GM18502 (cell line): ENCODE data around the gene WDR54.
"Not testable (repeated sequence)": the region's sequence is repeated elsewhere in the genome, so short reads cannot be mapped to it uniquely, and the experiment has no call there.

Experiments
- ATAC-seq: cut with Tn5 transposase; IDR thresholded peaks from one replicate; pipeline ENCODE4 v1.9.1; 2021; ENCODE audit warnings: mild to moderate bottlenecking; ENCODE audit not compliant: unreplicated experiment, poor library complexity

The WDR54 gene

DNA sequence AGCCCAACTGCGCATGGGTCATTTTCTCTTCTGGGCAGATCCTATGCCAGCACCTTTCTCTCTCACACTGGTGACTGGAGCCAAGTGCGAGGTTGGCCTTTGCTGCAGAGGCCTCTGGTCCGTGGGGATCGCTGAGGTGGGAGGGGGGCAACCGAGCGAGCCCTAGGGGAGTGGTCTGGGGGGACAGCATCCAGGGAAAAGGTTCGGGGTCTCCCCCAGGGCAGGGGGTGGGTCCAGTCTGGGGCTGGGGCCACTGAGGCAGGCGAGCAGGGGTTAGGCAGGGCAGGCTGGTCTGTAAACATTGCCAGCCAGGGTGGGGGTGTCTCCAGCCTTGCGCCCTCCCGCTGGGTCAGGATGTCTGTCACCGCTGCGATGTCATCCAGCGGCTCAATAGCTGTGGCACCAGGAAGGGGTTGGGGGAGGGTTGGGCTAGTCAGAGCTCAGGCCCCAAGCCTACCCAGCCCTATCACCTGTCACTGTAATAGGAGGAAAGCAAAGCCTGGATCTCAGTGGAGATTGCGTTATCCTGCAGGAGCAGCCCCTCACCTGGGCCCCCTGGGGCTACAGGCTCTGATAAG is 4.7 kb downstream of the WDR54 start:
- ATAC-seq: no peak

DNA sequence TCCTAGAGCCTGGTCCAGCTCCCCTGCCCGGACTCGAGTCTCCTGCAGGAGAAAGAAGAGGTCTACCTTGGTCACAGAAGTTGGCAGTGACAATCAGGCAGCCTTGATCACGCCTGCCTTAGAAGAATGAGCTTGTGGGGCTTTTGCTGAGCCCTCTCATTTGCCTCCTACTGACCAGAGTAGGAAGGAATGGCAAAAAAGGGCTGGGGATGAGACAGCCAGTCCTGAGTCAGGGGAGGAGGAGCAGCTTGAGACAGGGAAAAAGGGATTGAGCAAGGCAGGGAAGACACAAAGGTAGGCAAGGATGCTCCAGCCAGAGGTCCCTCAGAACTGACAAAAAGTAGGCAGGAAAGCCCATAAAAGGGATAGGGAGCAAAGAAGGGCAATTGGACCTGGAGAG is 6.0 kb downstream of the WDR54 start:
- ATAC-seq: no peak

DNA sequence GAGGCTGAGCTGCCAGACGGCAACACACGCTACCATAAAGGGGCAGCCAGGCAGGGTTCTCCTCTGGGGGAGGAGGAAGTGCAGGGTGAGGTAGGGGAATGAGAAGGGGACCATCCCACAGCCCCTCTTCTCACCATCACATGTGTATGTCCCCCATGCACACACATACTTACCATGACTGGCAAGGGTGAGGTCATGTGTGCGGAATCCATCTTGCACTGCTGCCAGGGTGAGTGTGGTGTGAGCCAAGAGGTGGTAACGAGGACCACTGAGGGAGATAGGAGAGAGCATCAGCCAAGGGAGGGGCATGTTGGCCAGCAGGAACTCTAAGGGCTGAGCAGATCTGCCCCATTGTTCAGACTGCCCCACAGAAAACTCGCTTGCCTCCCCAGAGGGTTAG is 7.1 kb downstream of the WDR54 start:
- ATAC-seq: no peak

DNA sequence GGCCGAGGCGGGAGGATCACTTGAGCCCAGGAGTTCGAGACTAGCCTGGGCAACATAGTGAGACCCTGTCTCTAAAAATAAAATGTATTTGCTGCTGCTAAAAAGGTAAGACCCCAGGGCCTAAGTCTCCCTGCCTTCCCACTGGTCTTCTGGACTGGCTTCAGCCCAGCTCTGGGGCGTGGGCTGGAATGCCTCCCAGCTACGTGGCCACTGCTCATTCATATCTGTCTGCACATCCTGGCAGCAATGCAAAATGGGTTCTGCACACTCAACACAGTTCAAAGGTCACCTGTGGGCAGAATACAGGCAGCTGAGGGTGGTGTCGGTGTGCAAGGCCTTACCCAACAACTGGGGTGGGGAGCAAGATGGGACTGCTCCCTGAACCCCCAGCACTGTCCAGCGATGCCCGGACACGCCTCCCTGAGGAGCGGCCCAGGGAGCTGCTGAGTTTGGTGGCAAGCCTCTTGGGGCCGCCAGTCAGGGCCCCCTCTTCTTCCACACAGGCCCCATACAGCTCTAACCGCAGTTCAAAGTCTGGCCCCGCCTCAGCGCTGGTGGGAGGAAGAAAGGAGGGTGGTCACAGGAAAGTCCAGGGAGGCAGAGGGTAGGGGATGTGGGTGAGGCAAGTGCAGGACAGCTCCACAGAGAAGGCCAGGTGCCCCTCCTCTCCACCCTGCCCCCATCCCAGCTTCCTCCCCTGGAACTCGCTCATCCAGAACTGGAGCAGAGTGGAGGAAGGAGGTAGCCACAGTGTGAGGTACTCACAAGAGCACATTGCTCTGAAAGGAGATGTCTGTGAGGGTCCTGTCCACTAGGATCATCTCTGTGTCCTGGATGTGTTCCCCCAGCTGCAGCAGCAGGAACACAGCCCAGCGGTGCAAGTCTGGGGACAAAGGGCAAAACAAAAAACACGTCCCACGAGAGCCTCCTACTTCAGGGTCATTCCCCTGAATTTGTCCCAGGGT is 8.2 kb downstream of the WDR54 start:
- no peak for ATAC-seq

GRCh38 chr2:74430502-74430901 is 9.0 kb downstream of the WDR54 start:
- ATAC-seq: no peak

DNA sequence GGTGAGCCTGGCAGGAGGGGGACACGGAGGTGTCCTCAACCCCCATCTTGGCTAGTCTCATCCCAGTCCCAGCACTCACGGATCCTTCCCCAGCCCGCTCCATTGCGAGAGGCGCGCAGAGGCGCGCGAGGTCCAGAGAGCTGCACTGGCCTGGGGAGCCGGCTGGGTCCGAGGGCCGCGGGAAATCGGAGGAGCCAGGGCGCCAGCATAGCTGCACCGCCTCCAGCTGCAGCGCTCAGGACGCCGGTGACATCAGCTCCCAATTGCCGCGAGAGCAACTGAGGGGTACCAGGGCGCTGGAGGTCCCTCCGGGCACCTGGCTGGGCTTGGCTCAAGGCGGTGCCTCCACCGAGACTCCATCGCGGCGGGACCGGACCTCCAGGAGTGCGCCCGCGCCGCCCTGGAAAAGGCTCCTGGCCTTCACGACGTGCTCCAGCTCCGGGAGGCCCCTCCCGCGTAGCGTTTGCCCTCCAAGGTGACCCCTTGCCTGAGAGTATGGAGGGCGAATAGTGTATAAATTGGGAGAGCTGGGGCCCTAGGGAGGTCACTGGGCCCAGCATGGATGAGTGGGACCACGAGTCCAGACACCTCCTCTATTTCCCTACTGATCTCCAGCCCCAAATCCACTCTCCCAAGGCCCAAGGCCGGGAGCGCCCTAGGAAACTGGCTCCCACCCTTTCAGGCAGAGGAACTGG is 14.7 kb downstream of the WDR54 start:
- no peak for ATAC-seq

- ATAC-seq: no peak
These were observed 15.5 kb downstream of the WDR54 start for GRCh38 chr2:74436848-74437695.

DNA sequence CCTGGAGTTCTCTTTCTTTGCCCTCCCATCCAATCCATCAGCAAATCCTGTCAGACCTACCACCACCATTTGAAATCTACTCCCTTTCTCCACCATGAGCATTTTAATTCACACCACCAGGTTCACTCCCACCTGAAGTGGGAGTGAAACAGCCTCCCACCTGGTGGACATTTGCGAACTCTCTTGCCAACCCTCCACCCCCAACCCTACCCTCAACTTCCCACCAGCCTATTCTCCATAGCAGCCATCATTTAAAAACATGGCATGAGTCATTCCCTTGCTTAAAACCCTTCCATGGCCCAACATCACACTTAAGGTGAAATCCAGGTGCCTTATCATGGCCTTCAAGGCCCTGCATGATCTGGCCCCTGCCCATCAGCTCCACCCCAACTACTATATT is 16.7 kb downstream of the WDR54 start:
- ATAC-seq: no peak

DNA sequence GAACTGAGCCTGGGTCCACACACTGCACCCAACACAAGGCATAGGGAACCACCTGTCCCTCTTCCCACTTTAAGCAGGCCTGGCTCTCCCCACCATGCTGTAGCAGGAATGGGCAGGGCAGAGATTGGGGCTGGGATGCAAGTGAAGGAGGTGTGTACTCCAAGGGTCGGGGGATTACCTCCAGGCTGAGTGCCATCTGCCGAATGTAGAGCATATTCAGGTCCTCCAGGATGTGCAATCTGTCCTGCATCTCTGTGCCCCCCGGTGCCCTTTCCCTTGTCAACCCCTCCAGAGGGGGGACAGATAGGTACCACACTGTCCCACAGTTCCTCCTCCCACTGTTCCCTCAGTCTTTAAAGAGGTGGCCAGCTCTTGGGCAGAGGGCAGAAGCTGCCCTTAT is 17.8 kb downstream of the WDR54 start:
- ATAC-seq: no peak

DNA sequence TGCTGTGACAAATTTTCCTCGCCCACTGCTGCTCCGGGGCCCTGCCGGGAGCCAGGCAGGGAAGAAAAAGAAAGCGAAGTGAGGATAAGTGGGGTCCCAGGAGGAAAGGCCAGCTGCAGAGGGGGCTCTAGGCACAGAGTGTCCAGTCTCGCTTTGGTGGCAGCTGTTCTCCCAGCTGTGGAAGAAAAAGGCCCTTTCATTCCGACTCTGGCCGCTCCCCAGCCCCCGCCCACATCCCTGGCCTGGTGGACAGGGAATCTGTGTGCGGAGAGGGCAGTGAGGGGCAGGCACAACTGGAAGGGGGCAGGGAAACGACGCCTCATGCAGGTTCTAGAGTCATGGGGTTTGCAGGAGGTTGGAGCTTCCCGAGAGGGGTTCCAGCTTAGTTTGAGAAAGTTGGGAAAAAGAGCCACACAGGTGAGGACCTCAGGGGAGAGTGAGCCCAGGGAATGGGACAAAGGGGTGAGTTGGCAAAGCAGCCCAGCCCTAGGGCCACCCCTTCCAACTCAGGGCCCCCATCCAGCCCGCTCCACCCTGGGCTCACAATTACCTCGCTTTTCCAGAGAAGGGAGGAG is 18.4 kb downstream of the WDR54 start:
- ATAC-seq: no peak

DNA sequence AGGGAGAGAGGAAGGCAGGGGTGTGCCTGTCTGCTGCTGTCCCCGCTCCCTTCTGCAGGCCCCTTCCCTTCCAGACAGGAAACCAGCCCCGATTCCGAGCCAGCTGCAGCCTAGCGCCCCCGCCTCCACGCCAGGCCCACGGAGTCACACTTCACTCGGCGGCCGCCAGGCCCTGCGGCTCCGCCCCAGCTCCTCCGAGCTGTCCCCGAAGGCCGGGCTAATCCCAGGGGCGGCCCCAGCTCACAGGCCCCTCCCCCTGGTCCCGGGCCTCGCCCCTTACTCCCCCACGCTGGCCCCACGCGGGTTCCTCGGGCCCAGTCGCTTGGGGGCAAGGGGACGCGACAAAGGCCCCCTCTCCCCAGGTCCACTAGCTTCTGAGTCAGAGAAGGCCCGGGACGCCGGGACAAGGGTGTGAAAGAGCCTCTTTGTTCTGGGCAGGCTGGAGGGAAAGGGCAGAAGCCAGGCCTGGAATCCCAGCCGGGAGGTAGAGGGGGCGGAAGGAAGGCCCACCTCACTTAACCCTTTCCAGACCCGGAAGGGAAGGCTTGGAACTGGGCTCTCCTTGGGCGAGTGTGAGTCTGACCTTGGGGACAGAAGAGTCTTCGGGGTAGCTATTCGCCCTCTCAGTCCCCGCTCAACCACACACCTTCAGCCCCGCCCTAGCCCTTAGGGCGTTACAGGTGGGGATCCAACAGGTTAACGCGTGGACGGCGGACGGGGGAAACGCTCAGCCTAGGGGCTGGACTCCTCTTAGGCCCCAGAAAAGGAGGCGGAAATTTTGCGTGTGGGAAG is 19.0 kb downstream of the WDR54 start:
- ATAC-seq: peak; percentile 82

DNA sequence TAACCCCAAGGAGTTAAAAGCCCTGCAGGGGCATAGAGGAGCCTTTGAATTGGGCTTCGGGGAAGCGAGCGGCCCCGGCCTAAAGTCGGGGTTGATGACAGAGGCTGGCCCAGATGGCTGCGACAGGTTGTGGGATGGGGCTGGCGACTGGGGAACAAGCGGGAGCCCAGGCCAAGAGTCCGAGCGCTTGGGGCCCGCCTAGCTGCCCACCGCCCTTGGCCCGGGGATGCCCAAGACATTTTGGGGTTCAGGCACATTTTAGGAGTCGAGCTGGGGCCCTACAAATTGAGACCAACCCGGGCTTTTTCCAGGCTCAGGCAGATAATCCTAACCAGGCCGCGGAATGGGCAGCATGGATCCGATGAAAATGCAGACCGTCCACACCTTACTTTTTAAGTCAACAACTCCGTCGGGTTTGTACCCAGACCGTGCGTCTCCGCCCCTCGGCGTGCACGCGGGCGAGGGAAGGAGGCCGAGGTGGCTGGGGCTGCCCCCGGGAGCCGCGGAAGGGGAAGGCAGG is 19.7 kb downstream of the WDR54 start:
- no peak for ATAC-seq

DNA sequence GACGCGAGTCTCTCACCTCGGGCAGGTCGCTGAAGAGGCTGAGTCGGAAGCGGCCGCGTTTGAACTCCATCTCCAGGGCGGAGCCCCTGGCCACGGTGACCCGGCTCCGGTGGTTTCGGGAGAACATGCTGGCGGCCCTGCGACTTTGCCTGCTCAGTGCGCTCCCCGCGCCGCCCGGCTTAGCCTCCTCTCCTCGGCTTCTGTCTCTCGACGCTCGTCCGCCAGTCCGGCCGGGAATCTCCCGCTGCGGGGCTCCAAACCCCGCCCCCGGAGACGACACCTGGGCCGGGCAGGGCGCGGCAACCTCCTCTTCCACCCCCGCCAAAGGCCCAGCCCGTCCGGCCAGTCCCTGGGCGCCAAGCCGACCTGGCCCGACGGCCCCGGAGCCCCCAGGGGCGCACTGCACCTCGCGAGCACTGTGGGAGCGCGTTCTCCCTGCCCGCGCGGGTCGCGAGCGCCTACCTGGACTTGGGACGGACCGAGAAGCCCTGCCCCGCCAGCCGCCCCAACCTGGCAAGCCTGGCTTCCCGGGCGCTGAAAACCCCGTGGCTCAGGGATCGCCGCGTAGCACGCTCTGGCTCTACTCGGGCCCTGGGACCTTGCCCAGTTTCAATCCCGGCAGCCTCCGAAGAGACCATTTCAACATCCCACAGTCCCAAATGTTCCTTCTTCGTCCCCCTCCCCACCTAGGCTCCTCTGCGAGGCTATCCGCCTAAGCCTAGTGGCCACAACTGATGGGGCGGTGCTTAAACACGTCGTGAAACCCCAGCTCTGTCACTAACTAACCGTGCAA is 20.4 kb downstream of the WDR54 start, which contains the start of gene RTKN:
TSS of gene RTKN (minus strand) at position 248 of the 793 bp plus-strand sequence. CDS start at position 127, 121 bp downstream.
- no peak for ATAC-seq

- ATAC-seq: not testable (repeated sequence)
These were observed 21.2 kb downstream of the WDR54 start for GRCh38 chr2:74442483-74443297.

DNA sequence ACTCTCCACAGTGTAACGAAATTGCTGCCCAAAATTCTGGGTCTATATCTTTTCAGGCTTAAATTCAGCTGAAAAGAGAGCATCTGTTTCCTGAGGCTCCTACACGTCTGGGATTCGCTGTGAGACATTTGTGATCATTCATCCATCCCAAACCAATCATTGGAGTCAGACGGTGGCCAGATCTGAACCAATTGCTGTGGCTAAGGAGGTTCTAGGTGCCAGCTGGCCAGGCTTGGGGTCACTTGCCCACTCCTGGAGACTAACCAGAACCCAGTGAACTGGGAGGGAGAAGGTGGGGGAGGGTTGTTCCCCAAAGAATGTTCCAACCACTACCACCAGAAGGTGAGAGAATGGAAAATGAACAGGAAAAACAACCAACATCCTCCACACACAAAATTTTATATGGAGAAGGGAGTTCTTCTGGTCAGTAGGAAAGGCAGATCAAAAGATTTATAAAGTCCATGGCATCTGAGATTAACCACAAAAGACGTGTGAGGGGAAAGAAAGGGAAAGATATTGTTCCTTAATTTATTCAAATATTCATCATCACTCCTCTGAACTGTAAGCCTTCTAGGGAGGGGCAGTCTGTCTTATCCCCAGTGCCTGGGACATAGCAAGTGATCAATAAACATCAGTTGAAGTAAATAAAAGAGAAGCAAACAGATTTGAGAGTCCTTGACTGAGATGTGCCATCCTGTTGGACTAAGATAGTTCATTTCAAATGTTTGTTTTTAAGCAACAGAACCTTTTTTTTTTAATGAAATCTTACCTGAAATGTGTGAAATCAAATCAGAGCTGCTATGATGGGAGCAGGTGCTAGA is 23.2 kb downstream of the WDR54 start:
- no peak for ATAC-seq

GRCh38 chr2:74447230-74447999 is 25.9 kb downstream of the WDR54 start:
- ATAC-seq: no peak
